Measurements from ENCODE around the gene CCDC85C. TPM values are rescaled to one million over a fixed set of nuclear protein-coding genes. Genes with fewer than 3 reads are reported as not detected.
A peak's percentile ranks its signal among the peaks of the same experiment; 100 is the strongest.

The CCDC85C gene
- total RNA-seq, 1 experiment from 2014 or later, result 33.2 TPM

- no peak overlapping the region for H4K5ac ChIP-seq (ENCODE audit: insufficient read length, low read depth, low read length)
- H3K79me1 ChIP-seq (ENCODE audit: insufficient read depth, low read depth, low read length, poor library complexity, severe bottlenecking), result no peaks in the 10 kb centered on the region
- Mint-ChIP-seq H3K36me3 (ENCODE audit: insufficient read depth in 1 of 3, low read depth in 3 of 3) (peaks cover 0 to 13% (median 0%) of the 10 kb centered on the region in 3 experiments; a peak in 4 of 7 replicates), H3K4me3 (peak overlapping the region in 1 of 2 experiments; percentile 24; a peak in 3 of 5 replicates), H3K27me3 (ENCODE audit: low read depth) (no peaks in the 10 kb centered on the region; the same call in 1 of the 2 replicates), H3K27ac (peak overlapping the region in 1 of 3 experiments; percentile 87; a peak in 2 of 7 replicates), H3K4me1 (peaks cover 51 to 69% of the 10 kb centered on the region in 2 experiments), H3K9me3 (no peaks in the 10 kb centered on the region)
- TF ChIP-seq CTCF (conservative IDR thresholded peaks at IDR 0.05), result no peak
- no peak overlapping the region for H4K8ac ChIP-seq (replicated peaks; ENCODE audit: insufficient read length, low read depth, low read length)
- no peak for DNase-seq
- no peak overlapping the region for H2BK5ac ChIP-seq (ENCODE audit: insufficient read length, low read length)
- H3K9me3 ChIP-seq (ENCODE audit: control insufficient read depth, low read depth, low read length), result no peaks in the 10 kb centered on the region
- no peaks in the 10 kb centered on the region for H3K27me3 ChIP-seq (ENCODE audit: insufficient read depth, low read length)
- H3K23me2 ChIP-seq (ENCODE audit: insufficient read length, low read depth, low read length, poor library complexity, severe bottlenecking), result no peaks in the 10 kb centered on the region
- no peak overlapping the region for H4K91ac ChIP-seq (ENCODE audit: insufficient read length, low read depth, low read length)
- no peaks in the 10 kb centered on the region for H3K79me2 ChIP-seq (ENCODE audit: insufficient read depth, low read length)
- no peak overlapping the region for H2BK20ac ChIP-seq (ENCODE audit: low read depth, low read length, poor library complexity, severe bottlenecking)
- peaks cover 11% of the 10 kb centered on the region; the same call in 1 of the 2 replicates for H3K4me1 ChIP-seq (ENCODE audit: insufficient read depth, low read length)
- no peak overlapping the region for H3T11ph ChIP-seq (ENCODE audit: low read length)
- H3K9ac ChIP-seq (ENCODE audit: extremely low read depth, insufficient read length, low read length), result no peak overlapping the region
- H2BK15ac ChIP-seq (ENCODE audit: low read depth, low read length), result no peak overlapping the region
- H4K20me1 ChIP-seq (ENCODE audit: control insufficient read depth, insufficient read depth, insufficient read length), result peaks cover 3% of the 10 kb centered on the region
- H3K18ac ChIP-seq (ENCODE audit: insufficient read length, low read depth, low read length), result no peak overlapping the region
- no peak overlapping the region; the same call in 1 of the 2 replicates for H3K14ac ChIP-seq (ENCODE audit: insufficient read depth, low read length)
- no peak overlapping the region for H3K56ac ChIP-seq (ENCODE audit: insufficient read length, low read depth, low read length)
- H3K4me2 ChIP-seq (ENCODE audit: insufficient read depth, insufficient read length, low read length), result no peak overlapping the region
- no peak overlapping the region for H2BK12ac ChIP-seq (ENCODE audit: insufficient read length, low read depth, low read length)
- no CpG with 5 or more reads among the region's 14 CpGs for WGBS (ENCODE audit: extremely low coverage, insufficient read length, low lambda C conversion rate)
- H2AK5ac ChIP-seq (ENCODE audit: insufficient read length, low read length), result no peak overlapping the region
- no peak overlapping the region for H3K27ac ChIP-seq (ENCODE audit: insufficient read length, low read depth, low read length)
- no peak overlapping the region for H2AFZ ChIP-seq (ENCODE audit: low read length)
- H2BK120ac ChIP-seq (ENCODE audit: low read depth, low read length, poor library complexity, severe bottlenecking), result no peak overlapping the region
- no peak overlapping the region for H3K4ac ChIP-seq (ENCODE audit: low read depth, low read length)
- no peak overlapping the region for H3K23ac ChIP-seq (ENCODE audit: insufficient read length, low read depth, low read length)
Observed at GRCh38 chr14:99522934-99523703, 80.9 kb downstream of the CCDC85C start.
